DMS153 (cell line): ENCODE results near the gene TFF1.
"Not testable (repeated sequence)": the region's sequence is repeated elsewhere in the genome, so short reads cannot be mapped to it uniquely, and the experiment has no call there.

Source experiments
- DNase-seq: peaks from one replicate; lab custom pipeline; 2025; lab: John Stamatoyannopoulos, UW

Gene TFF1

DNA sequence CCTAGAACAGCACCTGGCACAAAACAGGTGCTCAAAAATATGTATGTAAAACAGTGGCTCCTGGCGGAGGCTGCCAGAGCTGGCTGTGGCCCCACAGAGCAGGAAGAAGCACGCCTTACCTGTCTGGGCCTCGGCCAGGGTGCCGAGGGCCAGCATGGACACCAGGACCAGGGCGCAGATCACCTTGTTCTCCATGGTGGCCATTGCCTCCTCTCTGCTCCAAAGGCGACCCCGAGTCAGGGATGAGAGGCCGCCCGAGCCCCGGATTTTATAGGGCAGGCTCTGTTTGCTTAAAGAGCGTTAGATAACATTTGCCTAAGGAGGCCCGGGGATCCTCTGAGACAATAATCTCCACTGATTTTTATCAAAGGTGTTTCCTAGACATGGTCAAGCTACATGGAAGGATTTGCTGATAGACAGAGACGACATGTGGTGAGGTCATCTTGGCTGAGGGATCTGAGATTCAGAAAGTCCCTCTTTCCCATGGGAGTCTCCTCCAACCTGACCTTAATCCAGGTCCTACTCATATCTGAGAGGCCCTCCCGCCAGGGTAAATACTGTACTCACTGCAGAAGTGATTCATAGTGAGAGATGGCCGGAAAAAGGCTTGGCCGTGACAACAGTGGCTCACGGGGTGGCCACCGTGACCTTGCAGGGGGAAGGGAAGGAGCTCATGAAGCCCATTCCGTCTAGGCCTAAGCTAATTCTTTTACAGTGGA is at the start of gene TFF1:
TFF1 (minus strand) TSS at position 244 of the 719 bp plus-strand sequence; CDS start at position 204, 40 bp downstream.
- no peak for DNase-seq

DNA sequence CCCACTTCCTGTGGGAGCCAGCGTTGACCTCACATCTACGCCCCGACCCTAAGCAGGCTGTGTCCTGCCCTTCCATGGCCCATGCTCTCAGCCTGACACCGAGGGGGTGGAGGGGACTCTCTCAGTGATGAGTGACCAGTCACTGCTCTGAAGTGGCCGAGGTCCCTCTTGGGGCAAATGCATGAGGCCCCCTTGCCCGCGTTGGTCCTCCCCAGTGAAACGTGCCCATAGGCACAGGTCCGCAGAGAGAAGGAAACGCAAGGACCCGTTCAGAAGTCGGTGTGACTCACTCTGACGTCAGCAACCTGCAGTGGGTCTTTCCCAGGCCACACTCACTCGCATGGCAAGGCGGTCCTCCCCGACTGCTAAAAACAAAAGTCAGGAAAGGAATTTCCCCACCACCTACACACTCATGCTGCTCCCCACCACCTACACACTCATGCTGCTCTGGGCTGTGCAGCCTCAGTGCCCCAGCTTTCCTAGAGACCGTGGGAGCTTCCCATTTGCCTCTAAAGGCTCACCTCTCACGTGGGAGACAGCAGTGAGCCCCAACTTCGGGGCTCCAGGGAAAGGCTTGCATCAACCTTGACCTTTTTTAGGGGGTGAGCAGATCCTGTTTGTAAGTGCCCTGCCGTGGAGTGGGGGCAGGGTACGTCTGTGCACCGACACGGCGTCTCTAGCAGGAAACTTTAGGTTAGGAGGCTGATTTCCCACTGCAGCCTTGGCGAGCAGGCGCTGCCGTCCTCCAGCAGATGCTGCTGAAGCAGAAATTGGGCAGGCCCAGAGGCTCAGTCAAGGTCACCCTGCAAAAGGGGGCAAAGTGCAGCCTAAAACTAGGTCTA is 48.8 kb upstream of the TFF1 start:
- no peak for DNase-seq

- no peak for DNase-seq
Measured at GRCh38 chr21:42414553-42414927, 48.2 kb upstream of the TFF1 start.

GRCh38 chr21:42414066-42414465 is 47.7 kb upstream of the TFF1 start:
- DNase-seq, result no peak

DNA sequence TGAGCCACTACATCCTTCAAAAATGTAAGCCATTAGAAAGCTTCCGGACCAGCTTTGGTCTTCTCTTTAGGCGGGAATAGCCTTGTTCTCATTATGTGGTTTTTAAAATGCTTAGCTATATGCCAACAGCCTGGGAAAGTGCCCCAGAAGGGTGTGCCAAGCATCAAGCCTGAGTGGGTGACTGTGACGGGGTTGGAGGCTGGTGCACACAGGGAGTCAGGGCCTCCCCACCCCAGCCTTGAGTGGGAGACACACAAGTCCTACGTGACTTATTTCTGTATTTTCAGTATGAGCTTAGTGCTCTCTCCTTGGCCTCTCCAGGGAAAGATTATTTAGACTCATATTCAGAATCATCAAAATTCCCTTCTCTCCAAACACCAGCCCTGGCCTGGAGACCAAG is 47.2 kb upstream of the TFF1 start:
- DNase-seq, result no peak

GRCh38 chr21:42413093-42413492 is 46.8 kb upstream of the TFF1 start:
- no peak for DNase-seq

DNA sequence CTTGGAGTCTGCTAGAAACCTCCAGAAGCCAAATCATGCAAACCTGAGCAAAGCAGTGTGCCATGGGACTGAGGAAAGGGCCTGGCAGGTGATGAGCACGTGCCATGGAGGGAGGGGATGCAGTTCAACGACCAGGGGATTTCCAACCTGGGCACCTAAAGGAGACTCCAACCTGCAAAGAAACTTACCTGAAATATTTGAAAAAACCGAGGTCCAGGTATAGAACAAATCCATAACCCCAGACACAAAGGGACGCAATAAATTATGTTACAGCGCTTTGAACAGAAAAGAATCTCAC is 46.2 kb upstream of the TFF1 start:
- no peak for DNase-seq

DNA sequence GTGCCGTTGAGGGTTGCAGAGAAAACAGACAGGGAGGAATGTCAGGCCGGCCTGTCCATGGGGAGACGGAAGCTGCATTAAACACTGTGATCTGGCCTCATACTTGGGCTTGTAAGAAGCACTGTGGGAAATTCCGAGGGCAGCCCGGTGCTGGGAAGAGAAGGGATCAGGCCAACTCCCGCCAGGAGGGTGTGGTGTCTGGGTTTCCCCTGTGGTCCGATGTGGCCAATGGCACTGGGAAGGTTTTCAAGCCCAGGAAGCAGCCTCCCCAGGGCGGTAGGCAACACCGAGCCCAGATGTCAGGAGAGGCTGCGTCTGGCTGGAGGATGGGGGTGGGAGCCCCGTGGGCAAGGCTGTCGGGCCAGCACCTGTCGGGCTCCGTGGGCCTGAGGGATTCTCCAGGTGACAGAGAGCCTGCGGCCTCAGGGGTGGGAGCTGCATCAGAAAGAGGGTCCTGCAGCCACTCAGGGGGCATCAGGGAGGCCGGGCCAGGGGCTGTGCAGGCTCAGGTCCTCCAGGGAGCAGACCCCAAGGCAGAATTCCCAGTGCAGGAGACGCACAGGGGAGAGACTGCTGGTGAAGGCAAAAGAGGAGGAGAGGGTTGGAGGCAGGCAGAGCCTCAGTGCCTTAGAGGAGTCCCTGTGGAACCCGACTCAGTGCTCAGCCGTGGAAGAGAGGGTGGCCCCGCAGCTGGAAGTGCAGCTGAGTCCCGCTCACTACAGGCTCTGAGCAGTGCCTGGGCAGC is 45.7 kb upstream of the TFF1 start:
- DNase-seq, result no peak

DNA sequence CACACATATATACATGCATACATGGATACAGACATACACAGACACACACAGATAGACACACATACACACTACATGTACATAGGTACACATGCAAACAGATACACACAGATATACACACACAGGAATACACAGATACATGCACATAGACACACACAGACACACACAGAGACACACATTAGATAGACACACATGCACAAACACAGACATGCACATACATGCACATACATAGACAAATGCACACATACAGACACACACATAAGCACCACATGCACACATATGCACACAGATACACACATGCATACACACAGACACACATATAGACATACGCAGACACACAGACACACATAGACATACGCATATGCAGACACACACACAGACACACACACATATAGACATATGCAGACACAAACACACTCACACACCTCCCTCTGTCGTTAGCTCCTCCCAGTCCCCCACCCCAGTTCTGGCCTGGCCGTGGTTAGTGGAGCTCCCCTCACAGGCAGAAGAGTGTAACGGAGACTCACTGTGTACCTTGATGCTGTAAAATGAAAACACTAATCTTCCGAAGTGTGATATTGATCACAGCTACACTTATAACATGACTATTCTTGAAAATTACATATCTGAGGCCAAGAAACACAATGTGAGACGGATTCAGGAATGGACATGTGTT is 45.0 kb upstream of the TFF1 start:
- no peak for DNase-seq

GRCh38 chr21:42409366-42409765 is 43.0 kb upstream of the TFF1 start:
- DNase-seq, result no peak

- not testable (repeated sequence) for DNase-seq
Measured at GRCh38 chr21:42408718-42409117, 42.4 kb upstream of the TFF1 start.

GRCh38 chr21:42407476-42407875 is 41.1 kb upstream of the TFF1 start:
- no peak for DNase-seq

DNA sequence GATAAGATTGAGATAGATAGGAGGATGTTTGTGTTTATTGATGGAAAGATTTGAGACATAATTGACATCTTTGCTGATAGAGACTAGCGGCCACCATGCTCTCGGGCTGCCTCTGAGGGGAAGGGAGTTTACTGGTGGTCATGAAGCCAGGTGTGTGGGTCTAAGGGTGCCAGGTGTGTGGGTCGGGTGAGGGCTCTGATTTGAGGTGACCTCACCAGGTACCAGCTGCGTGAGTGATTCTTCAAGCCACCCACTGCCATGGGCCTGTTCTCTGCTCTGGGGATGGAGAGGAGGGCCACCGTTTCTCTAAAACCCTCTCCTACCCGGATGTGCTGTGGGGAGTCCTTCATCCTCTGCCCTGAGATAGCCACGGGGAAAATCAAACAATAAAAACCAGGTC is 40.5 kb upstream of the TFF1 start:
- no peak for DNase-seq

GRCh38 chr21:42406201-42406621 is 39.9 kb upstream of the TFF1 start:
- no peak for DNase-seq

- no peak for DNase-seq
Measured at GRCh38 chr21:42405064-42406013, 39.0 kb upstream of the TFF1 start.

- DNase-seq, result no peak
Measured at GRCh38 chr21:42404539-42404938, 38.2 kb upstream of the TFF1 start.

GRCh38 chr21:42403611-42404231 is 37.4 kb upstream of the TFF1 start, which contains the start of gene UBASH3A:
Gene UBASH3A, plus strand, starts transcription at chr21:42403902. Its CDS starts 44 bp downstream, at chr21:42403946.
- DNase-seq, result no peak

- no peak for DNase-seq
Measured at GRCh38 chr21:42401820-42402251, 35.5 kb upstream of the TFF1 start.

- DNase-seq, result no peak
Measured at GRCh38 chr21:42401154-42401553, 34.8 kb upstream of the TFF1 start.

DNA sequence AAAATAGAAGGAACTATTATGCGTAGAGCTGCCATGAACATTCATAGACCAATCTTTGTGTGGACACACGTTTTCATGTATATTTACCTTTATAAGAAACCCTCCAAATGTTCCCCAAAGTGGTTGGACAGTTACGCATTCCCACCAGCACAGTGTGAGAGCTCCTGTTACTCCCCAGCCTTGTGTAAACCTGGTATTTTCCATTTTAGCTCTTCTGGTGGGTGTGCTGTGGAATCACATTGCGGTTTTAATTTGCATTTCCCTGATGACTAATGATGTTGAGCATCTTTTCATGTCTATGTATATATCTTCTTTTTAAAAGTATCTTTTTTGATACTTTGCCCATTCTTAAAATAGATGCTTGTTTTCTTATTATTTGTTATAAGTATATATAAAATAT is 34.2 kb upstream of the TFF1 start:
- DNase-seq, result no peak
